GM21515 (cell line): Measurements from ENCODE around the gene KRTAP4-5.
"Not testable (repeated sequence)": the region's sequence is repeated elsewhere in the genome, so short reads cannot be mapped to it uniquely, and the experiment has no call there.

Experiments
- ATAC-seq: cut with Tn5 transposase; IDR thresholded peaks from one replicate; pipeline ENCODE4 v1.9.1; 2021; ENCODE audit not compliant: unreplicated experiment

Gene KRTAP4-5

GRCh38 chr17:41149652-41149985, at the start of gene KRTAP4-5:
KRTAP4-5 (minus strand) TSS chr17:41149825; CDS start chr17:41149767, 58 bp downstream.
- no peak for ATAC-seq

- ATAC-seq, result no peak
These were observed 46.4 kb upstream of the KRTAP4-5 start for GRCh38 chr17:41196068-41196467.

DNA sequence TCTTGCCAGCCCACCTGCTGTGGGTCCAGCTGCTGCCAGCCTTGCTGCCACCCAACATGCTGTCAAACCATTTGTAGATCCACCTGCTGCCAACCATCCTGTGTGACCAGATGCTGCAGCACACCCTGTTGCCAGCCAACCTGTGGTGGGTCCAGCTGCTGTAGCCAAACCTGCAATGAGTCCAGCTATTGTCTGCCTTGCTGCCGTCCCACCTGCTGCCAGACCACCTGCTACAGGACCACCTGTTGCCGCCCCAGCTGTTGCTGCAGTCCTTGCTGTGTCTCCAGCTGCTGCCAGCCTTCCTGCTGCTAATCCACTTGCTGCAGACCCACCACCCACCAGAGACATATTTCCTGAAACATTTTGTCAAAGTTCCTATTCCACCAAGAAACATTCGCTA, 40.7 kb upstream of the KRTAP4-5 start:
- no peak for ATAC-seq

DNA sequence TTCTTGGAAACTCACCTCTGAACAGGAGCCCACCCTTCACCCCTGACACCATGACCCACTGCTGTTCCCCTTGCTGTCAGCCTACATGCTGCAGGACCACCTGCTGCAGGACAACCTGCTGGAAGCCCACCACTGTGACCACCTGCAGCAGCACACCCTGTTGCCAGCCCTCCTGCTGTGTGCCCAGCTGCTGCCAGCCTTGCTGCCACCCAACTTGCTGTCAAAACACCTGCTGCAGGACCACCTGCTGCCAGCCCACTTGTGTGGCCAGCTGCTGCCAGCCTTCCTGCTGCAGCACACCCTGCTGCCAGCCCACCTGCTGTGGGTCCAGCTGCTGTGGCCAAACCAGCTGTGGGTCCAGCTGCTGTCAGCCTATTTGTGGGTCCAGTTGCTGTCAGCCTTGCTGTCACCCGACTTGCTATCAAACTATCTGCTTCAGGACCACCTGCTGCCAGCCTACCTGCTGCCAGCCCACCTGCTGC, 40.3 kb upstream of the KRTAP4-5 start, which contains the start of gene KRTAP9-1:
Gene KRTAP9-1 (plus strand): TSS at position 51 of the 482 bp plus-strand sequence. CDS start 0 bp downstream, at position 51.
- ATAC-seq, result not testable (repeated sequence)

DNA sequence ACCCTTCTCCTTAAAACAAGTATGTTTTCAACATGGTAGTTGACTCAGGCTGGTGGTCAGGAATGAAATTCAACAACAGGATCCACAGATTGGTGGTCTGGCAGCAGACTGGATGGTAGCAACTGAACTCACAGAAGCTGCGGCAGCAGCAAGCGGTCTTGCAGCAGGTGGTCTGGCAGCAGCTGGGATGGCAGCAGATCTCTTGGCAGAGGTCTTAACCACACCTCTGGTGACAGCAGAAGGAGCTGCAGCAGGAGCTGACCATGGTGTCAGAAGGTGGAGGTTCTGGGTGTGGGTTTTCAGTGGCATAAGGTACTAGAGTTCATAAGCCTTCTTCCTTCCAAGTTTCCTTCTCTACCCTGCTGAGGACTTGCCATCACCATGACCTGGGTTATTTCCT, 37.2 kb upstream of the KRTAP4-5 start:
- no peak for ATAC-seq

DNA sequence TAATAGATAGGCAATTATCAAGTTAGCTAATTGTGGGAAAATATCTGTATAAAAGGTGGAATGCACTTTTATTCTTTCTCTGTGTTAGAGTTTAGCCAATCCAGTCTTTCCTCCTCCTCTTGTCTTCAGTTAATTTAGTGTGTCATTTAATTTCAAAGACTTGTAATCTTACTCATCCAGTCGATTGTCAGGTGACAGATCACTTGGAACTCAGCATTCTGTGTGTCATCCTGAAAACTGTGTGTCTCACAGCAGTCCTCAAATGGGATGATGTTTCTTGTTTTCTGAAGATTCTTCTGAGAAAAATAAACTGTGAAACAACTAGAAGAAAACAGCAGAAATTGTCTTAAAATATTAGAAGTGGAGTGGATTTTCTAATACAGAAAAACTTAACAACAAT, 35.4 kb upstream of the KRTAP4-5 start:
- no peak for ATAC-seq

DNA sequence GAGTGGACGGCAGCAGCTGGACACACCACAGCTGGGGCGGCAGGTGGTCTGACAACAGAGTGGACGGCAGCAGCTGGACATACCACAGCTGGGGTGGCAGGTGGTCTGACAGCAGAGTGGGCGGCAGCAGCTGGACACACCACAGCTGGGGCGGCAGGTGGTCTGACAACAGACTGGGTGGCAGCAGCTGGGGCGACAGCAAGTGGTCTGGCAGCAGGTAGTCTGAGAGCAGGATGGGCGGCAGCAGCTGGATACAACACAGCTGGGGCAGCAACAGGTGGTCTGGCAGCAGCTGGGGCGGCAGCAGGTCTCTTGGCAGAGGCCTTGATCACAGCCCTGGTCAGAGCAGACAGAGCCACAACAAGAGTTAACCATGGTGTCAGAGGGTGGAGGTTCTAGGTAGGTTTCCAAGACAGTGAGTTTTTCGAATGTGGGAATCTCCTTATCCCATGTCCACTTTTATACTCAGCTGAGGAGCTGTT, 34.9 kb upstream of the KRTAP4-5 start, which contains the start of gene KRTAP4-1:
Gene KRTAP4-1 (minus strand): TSS at position 432 of the 482 bp plus-strand sequence. CDS start 57 bp downstream, at position 375.
- no peak for ATAC-seq

GRCh38 chr17:41178843-41179616, 29.4 kb upstream of the KRTAP4-5 start:
- ATAC-seq, result no peak

- ATAC-seq, result no peak
These were observed 28.7 kb upstream of the KRTAP4-5 start for GRCh38 chr17:41178341-41178740.

GRCh38 chr17:41177727-41178271, 28.2 kb upstream of the KRTAP4-5 start, which contains the start of gene KRTAP4-2:
KRTAP4-2 (minus strand) TSS chr17:41178221; CDS start chr17:41178164, 57 bp downstream.
- no peak for ATAC-seq

DNA sequence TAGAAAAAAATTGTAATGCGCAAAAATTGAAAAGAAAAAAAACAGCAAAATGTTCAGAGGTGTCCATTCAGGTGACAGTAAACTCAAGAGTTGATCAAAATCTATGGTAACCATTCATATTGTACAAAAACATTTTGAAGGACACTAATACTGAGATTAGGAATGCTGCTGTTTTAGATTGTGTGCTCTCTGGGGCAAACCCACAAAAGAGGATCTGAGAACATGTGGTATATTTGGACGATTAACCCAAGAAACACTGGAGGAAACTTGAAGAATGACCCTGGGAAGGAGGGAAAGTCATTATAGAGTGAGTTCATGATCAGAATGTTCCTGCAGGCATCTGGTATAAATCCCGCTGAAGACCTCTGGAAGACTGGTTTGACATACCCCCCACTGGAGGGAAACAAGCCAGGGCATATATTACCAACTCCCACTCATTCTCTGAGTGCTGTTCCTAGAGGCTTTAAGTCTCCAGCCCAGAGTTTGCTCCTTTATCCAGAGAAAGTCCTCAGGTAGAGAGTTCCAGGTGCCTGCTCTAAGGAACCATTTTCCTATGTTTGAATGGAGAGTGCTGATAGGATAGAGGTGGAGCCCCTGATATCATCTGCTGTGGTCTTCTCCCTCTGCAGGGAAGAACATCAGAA, 27.2 kb upstream of the KRTAP4-5 start:
- no peak for ATAC-seq

DNA sequence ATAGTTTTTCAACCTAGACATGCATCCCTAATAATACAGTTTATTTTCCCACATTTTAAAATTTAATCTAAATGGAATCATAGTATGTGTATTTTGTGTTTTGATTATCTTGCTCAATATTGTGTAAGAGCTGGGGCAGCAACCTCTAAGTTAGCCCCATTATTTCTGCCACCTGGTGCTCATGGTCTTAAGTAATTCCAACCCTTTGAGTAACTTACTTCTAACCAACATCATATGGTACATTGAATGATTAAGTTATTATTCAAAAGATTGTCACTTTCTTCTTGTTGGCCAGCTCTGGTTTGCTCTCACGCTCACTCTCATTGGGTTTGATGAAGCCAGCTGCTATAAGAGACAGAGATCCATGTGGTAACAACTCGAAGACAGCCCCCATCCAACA, 22.3 kb upstream of the KRTAP4-5 start:
- no peak for ATAC-seq

GRCh38 chr17:41168121-41168520, 18.5 kb upstream of the KRTAP4-5 start, which contains the start of gene KRTAP4-3:
KRTAP4-3 (minus strand) TSS chr17:41168221; CDS start chr17:41168172, 49 bp downstream.
- no peak for ATAC-seq

DNA sequence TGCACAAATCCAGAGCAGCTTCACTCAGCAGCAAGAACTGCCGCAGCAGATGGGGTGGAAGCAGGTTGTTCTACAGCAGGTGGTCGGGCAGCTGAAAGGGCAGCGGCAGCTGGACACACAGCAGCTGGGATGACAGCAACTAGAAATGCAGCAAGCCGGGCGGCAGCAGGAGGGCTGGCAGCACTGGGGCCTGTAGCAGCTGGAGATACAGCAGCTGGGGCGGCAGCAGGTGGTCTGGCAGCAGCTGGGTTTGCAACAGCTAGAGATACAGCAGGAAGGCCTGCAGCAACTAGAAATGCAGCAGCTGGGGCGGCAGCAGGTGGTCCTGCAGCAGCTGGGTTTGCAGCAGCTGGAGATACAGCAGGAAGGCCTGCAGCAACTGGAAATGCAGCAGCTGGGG, 17.9 kb upstream of the KRTAP4-5 start:
- ATAC-seq, result no peak

DNA sequence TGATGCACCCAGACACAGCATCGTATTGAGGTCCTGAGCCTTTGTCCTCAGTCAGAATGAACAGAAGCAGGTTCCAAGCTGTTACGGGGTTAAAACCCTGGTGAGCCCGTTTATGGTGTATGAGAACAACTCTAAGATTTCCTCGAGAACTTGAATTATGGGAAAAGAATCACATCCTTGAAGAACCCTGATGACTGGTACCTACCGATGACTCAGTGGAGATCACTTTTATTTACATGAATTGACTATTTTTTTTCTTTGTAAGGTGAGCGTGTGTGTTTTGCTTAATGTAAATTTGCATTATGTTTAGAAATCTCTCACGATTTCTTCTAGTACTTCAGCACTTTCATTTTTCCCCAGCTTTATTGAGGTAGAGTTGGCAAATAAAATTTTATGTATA, 14.2 kb upstream of the KRTAP4-5 start:
- no peak for ATAC-seq

DNA sequence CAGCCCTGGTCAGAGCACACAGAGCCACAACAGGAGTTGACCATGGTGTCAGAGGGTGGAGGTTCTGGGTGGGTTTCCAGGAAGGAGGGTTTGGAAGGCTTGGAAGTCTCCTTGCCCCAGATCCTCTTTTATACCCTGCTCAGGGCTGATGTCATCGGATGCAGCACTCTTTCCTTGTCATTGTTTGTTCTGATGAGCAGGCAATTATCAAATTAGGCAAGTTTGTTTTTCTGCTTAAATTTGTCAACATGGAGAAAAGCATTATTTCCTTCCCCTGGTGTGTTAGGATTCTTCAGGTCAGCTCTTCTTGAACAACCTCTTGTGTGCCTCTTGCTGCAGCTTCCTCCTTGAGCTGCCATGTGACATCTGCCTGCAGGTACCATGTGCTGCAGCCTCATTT, 11.0 kb upstream of the KRTAP4-5 start, which contains the start of gene KRTAP4-4:
Gene KRTAP4-4 (minus strand): TSS at position 101 of the 400 bp plus-strand sequence. CDS start 57 bp downstream, at position 44.
- ATAC-seq, result no peak

GRCh38 chr17:41160190-41160589, 10.6 kb upstream of the KRTAP4-5 start:
- not testable (repeated sequence) for ATAC-seq

DNA sequence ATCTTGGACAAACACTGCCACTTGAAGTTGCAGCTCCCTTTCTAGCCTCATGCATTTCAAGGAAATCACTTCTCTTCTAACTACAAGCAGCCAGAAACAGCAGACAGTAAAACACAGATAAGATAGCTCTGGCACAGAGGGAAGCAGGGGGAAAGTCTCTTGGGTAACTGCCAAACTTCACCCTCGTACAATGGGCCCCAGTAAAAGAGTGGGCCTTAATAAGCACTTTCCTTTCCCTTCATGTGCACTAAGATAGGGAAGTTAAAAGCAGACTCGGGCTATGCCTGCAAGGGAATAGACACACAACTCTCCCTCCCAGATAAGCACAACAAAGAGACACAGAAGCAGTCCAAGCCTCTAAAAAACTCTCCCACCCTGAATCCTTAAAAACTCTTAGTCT, 4.2 kb upstream of the KRTAP4-5 start:
- no peak for ATAC-seq

DNA sequence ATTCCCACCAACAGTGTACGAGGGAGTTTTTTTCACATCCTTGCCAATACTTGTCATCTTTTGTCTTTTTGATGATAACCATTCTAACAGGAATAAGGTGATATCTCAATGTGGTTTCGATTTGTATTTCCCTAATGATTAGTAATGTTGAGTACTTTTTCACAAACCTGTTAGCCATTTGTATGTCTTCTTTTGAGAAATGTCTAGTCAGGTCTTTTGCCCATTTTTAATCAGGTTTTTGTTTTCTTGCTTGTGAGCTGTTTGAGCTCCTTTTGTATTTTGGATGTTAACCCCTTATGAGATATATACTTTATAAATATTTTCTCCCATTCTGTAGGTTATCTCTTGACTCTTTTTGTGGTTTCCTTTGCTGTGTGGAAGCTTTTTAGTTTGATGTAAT, 1.9 kb upstream of the KRTAP4-5 start:
- ATAC-seq, result no peak

GRCh38 chr17:41150026-41150425, 401 bp upstream of the KRTAP4-5 start:
- ATAC-seq, result no peak

DNA sequence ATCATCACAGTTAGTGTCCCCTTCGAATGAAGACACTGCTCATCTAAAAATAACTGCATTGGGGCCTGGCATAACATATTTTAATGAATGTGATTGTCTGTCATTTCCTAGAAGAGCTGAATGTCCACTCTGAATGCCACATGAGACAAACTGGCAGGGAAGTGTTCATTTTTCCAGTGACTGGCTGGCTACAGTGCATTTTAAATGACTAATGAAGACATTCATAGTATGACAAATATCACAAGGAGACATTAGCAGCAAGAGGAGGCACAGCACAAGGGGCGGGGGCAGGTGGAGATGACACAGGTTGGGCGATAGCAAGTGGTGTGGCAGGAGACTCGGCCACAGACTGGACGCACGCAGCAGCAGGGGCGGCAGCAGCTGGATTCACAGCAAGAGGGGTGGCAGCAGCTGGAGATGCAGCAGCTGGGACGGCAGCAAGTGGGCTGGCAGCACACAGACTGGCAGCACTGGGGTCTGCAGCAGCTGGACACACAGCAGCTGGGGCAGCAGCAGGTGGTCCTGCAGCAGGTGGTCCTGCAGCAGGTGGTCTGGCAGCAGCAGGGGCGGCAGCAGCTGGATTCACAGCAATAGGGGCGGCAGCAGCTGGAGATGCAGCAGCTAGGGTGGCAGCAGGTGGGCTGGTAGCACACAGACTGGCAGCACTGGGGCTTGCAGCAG, 514 bp downstream of the KRTAP4-5 start:
- ATAC-seq, result not testable (repeated sequence)
